Measurements from ENCODE around the gene DPYSL4.

Gene DPYSL4

GRCh38 chr10:132163826-132164515, 22.8 kb upstream of the DPYSL4 start:
- DNase-seq (ENCODE audit: low read depth in 2 of 2): no peak

GRCh38 chr10:132164761-132165278, 21.9 kb upstream of the DPYSL4 start:
- DNase-seq (ENCODE audit: low read depth in 2 of 2): no peak

DNA sequence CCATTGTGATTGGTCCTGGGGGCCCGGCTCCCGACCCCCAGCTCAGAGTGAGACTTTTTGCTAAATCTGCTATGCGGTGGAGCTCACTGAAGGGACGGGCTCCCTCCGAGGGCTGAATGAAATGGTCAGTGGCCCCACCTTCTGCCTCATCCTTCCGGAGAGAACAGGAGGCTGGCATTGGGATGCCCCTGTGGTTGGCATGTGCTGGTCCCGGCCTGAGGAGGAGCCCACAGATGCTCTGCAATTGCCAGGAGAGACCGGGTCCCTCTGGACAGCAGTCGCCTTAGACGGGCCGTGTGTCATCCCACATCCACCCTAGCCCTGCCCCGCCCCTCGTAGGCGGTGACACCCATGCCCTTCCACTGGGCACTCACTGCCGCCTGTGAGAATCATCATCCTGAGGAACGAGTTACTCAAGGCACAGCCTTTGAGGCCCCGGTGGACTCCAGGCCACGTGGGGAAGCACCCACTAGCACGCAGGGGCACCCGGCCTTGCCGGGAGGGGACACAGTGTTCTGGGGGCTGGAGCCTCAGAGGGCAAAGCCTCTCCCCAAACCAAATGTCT, 21.2 kb upstream of the DPYSL4 start:
- no peak for DNase-seq (ENCODE audit: low read depth in 2 of 2)

GRCh38 chr10:132166216-132166950, 20.4 kb upstream of the DPYSL4 start:
- DNase-seq (ENCODE audit: low read depth in 2 of 2): no peak

DNA sequence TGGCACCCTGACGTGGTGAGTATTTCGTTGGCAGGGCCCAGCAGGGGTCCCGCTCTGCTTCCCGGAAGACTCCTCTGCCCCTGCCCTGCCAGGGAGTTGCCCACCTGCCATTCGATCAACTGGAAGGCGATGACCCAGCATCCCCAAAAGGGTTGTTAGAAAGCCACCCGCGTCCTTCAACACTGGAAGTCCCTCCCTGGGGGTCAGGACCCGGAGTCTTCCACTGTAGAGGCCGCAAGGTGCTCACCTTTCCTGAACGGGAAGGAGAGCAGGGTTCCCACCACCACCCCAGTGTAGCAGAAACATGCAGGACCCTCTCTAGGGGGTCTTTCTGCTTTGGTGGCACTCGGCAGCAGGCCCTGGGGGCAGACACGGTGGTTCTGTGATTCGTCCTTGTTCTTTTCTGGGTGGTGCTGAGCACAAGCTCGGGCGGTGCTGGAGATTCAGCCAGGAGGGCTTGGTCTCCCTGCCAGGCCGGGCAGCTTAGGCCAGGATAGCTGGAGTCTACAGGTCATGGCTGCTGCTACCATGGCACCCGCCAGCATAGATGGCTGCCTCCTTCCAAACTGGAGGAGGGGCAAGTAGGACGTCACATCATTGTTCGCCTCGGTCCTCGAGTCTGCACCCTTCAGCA, 19.6 kb upstream of the DPYSL4 start:
- no peak for DNase-seq (ENCODE audit: low read depth in 2 of 2)

- no peak for DNase-seq (ENCODE audit: low read depth in 2 of 2)
Measured at GRCh38 chr10:132167976-132168375, 18.8 kb upstream of the DPYSL4 start.

GRCh38 chr10:132168571-132169030, 18.1 kb upstream of the DPYSL4 start:
- no peak for DNase-seq (ENCODE audit: low read depth in 2 of 2)

- no peak for DNase-seq (ENCODE audit: low read depth in 2 of 2)
Measured at GRCh38 chr10:132169031-132169765, 17.6 kb upstream of the DPYSL4 start.

- no peak for DNase-seq (ENCODE audit: low read depth in 2 of 2)
Measured at GRCh38 chr10:132169766-132170560, 16.8 kb upstream of the DPYSL4 start.

GRCh38 chr10:132170561-132171361, 16.0 kb upstream of the DPYSL4 start:
- no peak for DNase-seq (ENCODE audit: low read depth in 2 of 2)

GRCh38 chr10:132172091-132173066, 14.4 kb upstream of the DPYSL4 start:
- DNase-seq (ENCODE audit: low read depth in 2 of 2): no peak

DNA sequence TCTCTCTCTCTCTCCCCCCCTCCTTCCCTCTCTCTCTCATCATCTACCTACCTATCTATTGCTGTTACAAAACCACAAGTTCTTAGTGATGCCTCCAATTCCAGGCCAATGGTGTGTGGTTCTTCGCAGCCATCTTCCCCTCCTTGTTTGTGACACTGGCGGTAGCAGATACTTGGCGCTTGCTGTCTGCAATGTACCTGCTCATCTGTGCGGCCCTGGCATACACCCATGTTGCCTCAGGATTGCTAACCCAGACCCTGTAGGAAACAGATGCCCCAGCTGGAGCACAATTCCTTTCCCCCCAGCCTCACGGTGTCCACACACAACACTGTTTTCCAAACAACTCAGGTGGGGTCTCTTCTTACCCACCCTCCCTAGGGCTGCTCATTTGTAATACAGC, 13.6 kb upstream of the DPYSL4 start:
- no peak for DNase-seq (ENCODE audit: low read depth in 2 of 2)

DNA sequence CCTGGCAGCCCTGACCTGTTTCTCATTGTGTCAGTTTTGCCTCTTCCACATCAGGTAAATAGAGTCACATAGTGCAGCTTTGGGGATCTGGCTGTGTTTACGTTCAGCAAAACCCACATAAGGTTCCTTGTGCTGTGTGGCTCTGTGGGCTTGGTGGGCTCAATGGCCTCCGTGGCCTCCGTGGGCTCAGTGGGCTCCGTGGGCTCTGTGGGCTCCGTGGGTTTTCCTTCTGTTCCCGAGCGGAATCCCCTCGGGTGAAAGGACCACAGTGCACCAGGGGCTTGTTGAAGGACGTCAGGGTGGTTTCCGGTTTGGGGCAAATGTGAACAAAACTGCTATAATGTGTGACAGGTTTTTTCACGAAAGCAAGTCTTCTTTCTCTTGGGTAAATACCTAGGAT, 12.5 kb upstream of the DPYSL4 start:
- DNase-seq (ENCODE audit: low read depth in 2 of 2): no peak

GRCh38 chr10:132175408-132175807, 11.3 kb upstream of the DPYSL4 start:
- DNase-seq (ENCODE audit: low read depth in 2 of 2): no peak

DNA sequence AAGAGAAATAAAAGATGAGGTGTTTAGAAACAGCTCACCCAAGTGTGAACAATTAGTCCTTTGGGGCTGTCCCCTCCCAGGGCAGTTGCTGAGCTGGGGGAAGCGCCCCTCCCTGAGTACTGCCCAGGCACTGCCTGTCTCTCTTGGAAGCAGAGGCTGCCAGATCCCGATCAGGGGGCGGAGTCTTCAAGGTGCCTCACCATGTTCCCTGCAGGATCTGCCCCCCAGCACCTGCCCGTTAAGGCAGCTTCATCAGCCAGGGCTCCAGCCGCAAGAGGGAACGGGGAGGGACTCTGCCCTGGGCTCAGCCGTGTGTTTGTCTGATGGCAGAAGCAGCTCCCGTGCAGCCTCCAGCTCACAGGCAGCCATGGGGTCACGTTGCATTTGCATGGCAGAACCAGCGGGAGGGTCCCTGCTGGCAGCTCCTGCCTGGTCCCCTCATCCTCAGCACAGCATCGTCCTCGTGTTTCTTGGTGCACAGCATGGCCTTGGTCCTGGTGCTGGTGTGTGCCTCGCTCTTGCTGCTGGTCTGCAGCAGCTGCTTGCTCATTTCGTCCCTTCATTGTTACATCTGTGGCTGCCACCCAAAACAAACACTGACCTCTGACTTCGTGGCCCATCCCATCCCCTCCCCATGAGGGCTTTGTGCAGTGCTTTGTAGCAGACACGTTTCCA, 10.7 kb upstream of the DPYSL4 start:
- no peak for DNase-seq (ENCODE audit: low read depth in 2 of 2)

DNA sequence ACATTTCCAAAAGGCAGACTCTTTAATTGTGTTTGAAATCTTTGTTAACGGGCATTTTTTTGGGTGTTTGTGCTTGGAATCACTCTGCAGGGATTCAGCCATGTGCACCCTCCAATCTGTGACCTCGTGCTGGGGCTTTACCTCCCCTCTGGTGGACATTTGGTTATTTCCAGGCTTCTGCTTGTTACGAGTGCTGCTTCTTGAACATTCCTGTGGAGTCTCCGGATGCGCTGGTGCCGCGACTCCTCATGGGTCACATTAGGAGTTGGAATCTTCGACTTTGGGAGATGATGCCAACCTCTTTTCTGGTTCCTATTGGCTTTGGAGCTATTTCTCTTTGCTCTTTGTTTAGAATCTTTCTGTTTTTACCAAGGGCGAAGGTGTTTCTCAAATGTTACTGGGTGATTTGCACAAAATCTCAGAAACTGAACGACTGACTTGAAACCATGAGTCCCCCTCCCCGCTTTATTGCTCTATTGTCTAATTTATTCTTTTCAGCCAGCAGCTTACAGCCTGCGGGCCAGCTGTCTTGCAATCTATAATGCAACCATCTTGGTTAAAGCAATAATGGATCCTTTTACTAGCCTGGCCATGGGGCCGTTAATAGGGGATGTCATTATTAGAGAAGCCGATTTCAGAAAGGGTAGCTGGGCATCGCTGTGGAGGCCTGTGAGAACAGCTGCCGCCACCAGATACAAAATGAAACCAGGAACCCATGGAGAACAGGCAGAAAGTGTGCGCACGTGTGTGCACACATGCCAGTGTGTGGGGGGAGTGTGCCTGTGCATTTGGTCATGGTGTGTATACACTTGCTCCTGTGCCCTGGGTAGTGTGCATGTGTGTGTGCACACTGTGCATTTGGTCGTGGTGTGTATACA, 9.9 kb upstream of the DPYSL4 start:
- no peak for DNase-seq (ENCODE audit: low read depth in 2 of 2)

GRCh38 chr10:132178046-132178445, 8.7 kb upstream of the DPYSL4 start:
- no peak for DNase-seq (ENCODE audit: low read depth in 2 of 2)
